Measurements from ENCODE around the gene INPP1.
"Not testable (repeated sequence)": the region's sequence is repeated elsewhere in the genome, so short reads cannot be mapped to it uniquely, and the experiment has no call there.

INPP1 gene

GRCh38 chr2:190343536-190344275 lies at the start of gene INPP1:
Gene INPP1, plus strand, starts transcription at chr2:190343589. Its CDS starts 16,514 bp downstream, at chr2:190360103.
- no peak for DNase-seq (ENCODE audit: low read depth in 2 of 2)

GRCh38 chr2:190297880-190298279 lies 45.5 kb upstream of the INPP1 start:
- not testable (repeated sequence) for DNase-seq (ENCODE audit: low read depth in 2 of 2)

- no peak for DNase-seq (ENCODE audit: low read depth in 2 of 2)
These were observed 42.4 kb upstream of the INPP1 start for GRCh38 chr2:190301032-190301431.

GRCh38 chr2:190302052-190302451 lies 41.3 kb upstream of the INPP1 start:
- DNase-seq (ENCODE audit: low read depth in 2 of 2): no peak

- no peak for DNase-seq (ENCODE audit: low read depth in 2 of 2)
These were observed 39.7 kb upstream of the INPP1 start for GRCh38 chr2:190303647-190304046.

GRCh38 chr2:190304404-190304803 lies 39.0 kb upstream of the INPP1 start:
- DNase-seq (ENCODE audit: low read depth in 2 of 2): no peak

GRCh38 chr2:190308031-190308430 lies 35.4 kb upstream of the INPP1 start:
- no peak for DNase-seq (ENCODE audit: low read depth in 2 of 2)

GRCh38 chr2:190311893-190312634 lies 31.3 kb upstream of the INPP1 start:
- no peak for DNase-seq (ENCODE audit: low read depth in 2 of 2)

- not testable (repeated sequence) for DNase-seq (ENCODE audit: low read depth in 2 of 2)
These were observed 30.8 kb upstream of the INPP1 start for GRCh38 chr2:190312635-190313025.

- no peak for DNase-seq (ENCODE audit: low read depth in 2 of 2)
These were observed 29.5 kb upstream of the INPP1 start for GRCh38 chr2:190313880-190314279.

- DNase-seq (ENCODE audit: low read depth in 2 of 2): no peak
These were observed 28.1 kb upstream of the INPP1 start for GRCh38 chr2:190315273-190315672.

- no peak for DNase-seq (ENCODE audit: low read depth in 2 of 2)
These were observed 24.9 kb upstream of the INPP1 start for GRCh38 chr2:190318514-190318913.

- DNase-seq (ENCODE audit: low read depth in 2 of 2): peak in 1 of 2 donors; percentile 6
These were observed 24.3 kb upstream of the INPP1 start for GRCh38 chr2:190318931-190319554.

GRCh38 chr2:190319555-190320498 lies 23.6 kb upstream of the INPP1 start, which contains the start of gene HIBCH:
Gene HIBCH, minus strand, starts transcription at chr2:190319826. Its CDS starts 76 bp downstream, at chr2:190319750.
- peak; percentile 73 for DNase-seq (ENCODE audit: low read depth in 2 of 2)

GRCh38 chr2:190320696-190321095 lies 22.7 kb upstream of the INPP1 start:
- no peak for DNase-seq (ENCODE audit: low read depth in 2 of 2)

- DNase-seq (ENCODE audit: low read depth in 2 of 2): no peak
These were observed 20.0 kb upstream of the INPP1 start for GRCh38 chr2:190323406-190323805.

GRCh38 chr2:190325588-190325987 lies 17.8 kb upstream of the INPP1 start:
- DNase-seq (ENCODE audit: low read depth in 2 of 2): no peak

- DNase-seq (ENCODE audit: low read depth in 2 of 2): no peak
These were observed 15.4 kb upstream of the INPP1 start for GRCh38 chr2:190327867-190328572.

GRCh38 chr2:190328573-190329147 lies 14.7 kb upstream of the INPP1 start:
- no peak for DNase-seq (ENCODE audit: low read depth in 2 of 2)

- DNase-seq (ENCODE audit: low read depth in 2 of 2): no peak
These were observed 10.0 kb upstream of the INPP1 start for GRCh38 chr2:190333395-190333794.

Data from stimulated activated CD8-positive, alpha-beta memory T cell treated with anti-CD3 and anti-CD28 coated beads, Interleukin-2, amount 100 ng/mL, for 1 hour (primary cell).